Measurements from ENCODE around the gene CTBP2. TPM values are rescaled to one million over a fixed set of nuclear protein-coding genes. Genes with fewer than 3 reads are reported as not detected.

CTBP2 gene
- polyA plus RNA-seq, 3 donors, result 91.1 to 100 (median 98.0) TPM

DNA sequence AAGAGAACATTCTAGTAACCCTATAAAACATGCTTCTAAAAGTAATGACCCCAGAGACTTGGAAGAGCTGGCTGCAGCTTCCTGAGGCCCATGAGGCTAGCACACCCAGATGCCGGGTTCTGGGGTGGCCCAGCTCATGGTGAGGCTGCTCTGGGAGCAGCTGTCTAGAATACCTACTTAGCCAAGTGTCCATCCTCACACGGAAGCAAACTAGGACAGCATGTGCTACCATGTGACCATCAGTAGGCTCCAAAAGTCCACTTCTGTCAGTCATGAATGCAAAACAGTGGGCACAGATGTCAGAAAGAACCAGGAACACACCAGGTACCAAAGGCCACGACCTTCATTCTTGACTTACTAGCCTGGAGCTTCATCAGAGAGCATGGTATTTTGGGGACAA lies 32.4 kb downstream of the CTBP2 start:
- DNase-seq, result no peak

DNA sequence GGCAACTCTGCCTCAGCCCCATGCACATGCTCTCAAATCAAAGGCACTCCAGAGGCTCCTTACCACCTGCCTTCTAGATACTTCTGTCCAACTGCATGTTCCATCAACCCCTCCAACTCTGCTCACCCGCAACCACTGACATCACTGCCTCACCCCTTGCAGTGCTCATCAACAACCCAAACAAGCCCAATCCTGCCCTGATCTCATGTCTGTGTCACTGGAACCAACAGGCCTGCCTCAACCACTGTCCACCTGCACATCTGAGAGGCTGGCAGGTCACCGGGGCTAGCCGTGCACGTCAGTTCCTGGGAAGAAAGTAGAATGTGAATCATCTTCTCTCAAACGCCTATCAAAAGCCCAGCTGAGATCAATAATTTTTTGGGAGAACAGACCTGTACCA lies 33.3 kb downstream of the CTBP2 start:
- DNase-seq, result no peak

DNA sequence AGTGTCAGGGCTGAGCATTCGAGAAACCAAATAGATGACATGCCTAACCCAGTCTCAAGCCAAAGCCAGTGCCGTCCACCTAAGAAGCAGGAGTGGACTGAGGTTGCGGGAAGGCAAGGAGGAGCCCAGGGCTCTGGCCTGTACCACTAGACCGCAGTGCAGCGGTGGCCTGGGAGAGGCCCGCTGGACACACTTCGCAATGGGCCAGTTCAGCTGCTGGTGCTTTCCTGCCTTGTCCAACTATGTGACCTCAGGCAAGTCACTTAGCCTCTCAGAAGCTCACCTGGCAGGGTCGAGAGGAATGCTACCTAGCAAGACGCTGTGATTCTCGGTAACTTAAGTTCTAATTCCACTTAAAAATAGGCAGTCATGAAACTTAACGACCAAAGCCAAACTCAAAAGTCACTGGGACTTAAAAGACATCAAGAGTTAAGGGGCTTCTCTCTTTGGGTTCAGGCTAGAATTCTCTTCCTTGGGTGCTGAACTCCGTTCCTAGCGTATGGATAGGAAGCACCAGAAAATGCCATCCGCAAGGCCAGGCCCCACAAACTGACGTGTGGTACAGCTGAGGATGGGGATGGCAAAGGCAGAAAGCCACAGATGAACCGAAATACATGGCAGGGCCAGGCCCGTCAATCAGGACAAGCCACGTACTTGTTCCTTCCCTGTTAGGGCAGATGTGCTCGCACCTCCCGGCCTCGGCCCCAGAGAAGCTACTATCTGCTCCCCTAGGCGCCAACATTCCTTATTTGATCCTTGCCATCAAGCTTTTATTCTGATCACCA lies 34.2 kb downstream of the CTBP2 start:
- DNase-seq, result no peak

DNA sequence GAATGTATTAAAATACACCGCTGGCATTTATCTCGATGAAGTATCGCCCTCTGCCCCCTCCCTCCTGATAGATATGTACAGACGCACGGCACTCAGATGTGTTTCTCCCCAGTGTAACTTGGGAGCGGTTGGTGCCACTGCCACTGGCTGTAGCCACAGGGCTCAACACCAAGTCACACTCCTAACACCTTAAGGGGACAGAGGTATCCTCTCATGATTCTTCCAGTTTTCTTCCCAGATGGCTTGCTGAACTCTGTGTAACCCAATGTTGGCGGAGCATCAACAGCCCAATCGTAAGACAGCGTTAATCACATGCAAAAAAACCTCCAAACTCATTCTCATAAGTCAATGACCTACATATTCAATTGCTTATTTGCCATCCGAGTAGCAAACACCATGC lies 35.5 kb downstream of the CTBP2 start:
- no peak for DNase-seq

DNA sequence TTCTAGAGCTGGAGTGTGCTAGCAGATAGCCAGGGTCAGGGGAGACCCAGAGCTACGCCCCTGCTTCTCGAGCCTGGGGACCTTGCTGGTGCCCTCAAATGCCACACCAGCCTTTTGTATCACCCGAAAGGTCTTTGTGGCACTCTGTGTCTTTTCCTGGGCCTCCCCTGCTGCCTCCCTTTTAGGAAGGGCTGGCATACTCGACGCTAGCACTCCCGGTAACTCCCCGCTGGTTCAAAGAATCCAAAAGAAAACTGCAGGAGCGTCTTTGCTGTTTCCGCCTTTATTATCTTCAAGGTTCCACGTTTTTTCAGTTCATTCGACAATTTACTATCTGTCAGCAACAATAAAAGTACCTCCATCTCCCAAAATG lies 36.3 kb downstream of the CTBP2 start:
- DNase-seq, result no peak

DNA sequence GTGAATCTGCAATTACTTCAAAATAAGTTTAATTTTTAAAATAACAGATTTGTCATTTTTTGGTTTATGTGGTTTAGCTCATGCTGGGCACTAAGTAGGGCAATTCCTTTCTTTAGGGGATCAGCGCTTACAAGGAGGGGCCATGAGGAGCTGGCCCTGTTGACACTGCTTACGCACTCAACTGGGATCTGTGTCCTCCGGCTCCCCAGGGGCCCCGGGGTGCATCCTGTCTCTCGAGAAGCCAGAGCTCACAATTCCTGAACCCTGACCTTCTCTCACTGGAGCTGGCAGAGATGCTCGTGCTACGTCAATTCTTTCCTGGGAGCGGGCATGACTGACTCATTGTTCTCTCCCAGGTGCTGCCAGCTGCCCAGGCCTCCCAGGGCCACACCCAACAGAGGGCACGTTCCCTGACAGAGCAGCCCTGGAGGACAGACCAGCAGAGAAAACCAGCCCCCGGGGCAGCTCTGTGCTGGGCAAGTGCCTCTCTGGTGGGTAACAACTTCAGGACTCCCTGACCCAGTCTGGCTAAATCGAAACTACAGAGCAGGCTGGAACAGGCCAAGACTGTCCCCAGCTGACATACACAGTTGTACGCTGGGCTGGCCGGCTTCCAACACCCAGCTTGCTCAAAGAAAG lies 36.8 kb downstream of the CTBP2 start:
- DNase-seq, result no peak

DNA sequence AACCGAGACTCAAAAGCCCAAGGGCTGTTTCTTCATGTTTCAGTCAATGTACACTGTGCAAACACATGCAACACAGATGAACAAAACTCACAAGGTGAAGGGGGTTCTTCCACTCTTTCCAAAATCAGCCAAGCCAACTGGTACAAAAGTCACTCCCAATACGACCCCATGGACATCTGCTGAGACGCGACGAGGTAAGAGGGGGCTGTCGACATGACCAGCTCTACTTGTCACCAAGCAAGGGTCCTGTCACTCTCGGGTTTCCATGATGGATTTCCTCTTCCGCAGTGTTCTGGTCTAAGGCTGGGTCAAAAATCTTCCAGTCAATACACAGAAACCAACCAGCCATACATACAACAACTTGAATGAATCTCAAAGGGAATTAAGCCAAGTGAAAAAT lies 37.8 kb downstream of the CTBP2 start:
- no peak for DNase-seq

DNA sequence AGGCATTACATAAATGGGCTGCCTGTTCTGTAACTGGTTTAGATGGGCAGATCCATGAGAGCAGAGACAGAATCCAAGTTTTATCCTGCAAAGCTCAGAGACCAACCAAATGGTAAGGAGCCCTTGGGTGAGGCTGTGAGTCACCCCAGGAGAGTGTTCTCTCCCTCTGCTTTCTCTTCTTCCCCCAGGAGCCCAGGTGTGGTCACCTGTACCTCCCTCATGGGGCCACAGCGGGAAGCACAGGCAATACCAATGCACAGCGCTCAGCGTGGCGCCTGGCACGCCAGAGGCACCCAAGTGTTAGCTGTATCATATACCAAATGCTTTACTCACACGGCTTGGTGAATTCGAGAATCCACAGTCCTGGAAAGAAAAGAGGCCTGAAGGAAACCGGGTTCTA lies 39.4 kb downstream of the CTBP2 start:
- no peak for DNase-seq

DNA sequence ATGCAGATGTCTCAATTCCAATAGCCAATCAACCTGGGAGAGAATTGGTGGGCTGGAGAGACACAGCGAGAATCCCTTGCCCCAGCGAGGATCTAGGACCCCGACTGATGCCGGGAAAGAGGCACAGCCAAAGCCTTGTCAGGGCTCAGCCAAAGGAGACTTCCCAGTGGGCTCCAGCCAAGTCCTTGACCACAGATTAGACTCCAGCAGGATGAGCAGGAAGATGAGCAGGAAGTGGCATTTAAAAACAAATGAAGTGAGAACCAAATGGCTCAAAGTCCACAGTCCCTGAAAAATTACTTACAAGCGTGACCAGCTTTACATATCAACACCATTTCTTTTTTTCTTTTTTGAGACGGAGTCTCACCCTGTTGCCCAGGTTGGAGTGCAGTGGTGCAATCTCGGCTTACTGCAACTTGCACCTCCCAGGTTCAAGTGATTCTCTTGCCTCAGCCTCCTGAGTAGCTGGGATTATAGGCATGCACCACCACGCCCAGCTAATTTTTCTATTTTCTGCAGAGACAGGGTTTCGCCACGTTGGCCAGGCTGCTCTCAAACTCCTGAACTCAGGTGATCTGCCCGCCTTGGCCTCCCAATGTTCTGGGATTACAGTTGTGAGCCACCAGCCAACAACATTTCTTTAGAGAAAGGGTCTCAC lies 40.2 kb downstream of the CTBP2 start:
- DNase-seq, result no peak

DNA sequence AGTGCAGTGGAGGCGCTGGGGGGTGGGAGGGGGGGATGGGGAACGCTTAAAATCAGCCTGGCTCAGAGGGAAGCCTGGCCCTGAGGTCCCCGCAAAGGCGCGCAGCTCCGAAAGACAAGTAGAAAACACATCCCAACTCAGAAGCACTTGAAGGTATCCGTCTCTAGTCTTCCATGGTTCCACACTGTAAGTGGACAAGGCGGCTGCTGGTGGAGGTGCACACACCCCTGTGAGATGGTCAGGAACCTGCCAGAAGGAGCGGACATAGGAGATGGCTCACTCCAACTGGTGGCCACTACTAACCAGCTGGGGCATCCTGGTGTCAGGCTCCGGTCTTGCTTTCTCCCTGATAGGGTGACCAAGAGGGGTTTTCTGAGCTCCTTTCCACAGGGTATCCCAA lies 41.7 kb downstream of the CTBP2 start:
- no peak for DNase-seq

DNA sequence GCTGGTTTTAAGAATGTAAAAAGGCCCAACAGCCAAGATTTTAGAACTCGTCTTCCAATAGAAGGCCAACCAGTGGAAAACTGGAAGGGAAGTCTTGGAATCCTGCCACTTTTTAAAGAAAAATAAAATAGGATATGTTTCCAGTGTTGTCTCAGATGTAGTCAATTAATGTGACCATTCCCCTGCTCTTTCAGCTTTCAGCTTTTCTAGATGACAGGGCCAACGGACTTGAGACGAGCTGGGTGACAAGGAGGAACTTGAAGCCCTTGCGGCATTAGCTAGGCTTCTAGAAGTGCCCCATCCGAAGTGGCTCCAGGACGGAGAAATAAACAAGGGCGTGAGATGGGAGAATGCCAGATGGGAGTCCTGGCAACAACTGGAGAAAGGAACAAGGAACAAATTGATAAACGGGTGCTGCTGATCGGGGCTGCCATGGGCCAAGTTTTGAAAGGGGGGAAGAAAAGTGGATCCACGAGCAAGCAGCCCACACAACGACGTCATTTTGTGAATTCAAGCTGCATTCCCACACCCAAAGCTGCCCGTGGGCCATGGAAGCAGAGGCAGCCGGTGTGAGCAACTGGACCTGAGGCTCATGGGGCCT lies 42.3 kb downstream of the CTBP2 start:
- no peak for DNase-seq

DNA sequence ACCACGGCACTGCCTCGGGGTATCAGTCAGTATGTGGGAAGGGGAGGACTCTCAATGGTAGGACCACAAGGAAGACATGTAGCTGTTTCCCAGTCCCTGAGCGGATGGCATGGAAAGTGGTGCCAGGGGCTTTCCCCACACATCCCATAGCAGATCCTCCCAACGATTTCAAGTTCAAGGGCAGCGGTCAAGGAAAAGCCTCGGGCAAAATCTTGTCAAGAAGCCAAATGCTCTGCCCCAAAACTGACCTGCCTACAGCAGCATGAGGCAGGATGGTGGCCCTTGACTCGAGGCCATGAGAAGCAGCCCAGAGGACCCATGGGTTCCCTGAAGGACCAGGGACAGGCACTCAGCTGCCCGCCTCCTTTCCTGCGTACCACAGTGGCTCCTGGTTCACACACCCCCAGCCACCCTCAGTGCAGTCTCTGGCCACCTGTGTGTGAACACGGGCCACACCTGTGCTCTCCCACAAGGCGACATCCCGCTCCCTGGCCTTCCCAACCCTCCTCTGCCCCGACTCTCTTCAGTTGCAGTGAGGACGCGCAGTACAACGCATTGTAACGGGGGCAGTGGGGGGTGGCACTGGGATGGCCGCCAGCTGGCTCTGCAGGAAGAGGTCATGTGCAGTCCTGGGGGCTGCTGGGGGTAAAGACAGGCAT lies 43.6 kb downstream of the CTBP2 start:
- no peak for DNase-seq

DNA sequence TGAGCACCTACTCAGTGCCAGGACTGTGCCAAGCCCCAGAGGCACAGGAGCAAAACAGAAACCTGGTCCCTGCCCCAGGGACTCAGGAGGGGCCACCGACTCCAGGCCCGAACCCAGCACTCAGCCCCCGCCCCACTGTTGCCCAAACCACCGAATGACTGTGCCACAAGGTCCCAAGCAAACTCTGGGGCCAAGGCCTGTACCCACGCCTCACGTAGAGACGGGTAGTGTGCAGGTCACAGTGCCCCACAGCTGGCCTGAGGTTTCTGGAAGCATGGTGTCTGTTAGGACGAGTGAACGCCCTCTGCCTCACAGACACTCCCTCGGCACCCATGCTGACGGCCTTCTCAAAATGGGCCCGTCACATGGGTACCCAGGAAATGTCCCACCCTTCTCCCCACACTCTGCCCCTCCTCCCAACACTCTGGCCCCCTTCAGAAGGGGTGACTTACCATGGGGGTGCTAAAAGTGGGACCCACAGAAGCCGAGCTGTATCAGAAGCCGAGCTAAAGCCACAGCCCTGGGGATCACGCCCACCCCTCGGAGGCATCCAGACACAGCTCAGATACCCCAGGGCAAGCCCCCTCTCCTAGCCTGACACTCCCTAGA lies 44.2 kb downstream of the CTBP2 start:
- no peak for DNase-seq

DNA sequence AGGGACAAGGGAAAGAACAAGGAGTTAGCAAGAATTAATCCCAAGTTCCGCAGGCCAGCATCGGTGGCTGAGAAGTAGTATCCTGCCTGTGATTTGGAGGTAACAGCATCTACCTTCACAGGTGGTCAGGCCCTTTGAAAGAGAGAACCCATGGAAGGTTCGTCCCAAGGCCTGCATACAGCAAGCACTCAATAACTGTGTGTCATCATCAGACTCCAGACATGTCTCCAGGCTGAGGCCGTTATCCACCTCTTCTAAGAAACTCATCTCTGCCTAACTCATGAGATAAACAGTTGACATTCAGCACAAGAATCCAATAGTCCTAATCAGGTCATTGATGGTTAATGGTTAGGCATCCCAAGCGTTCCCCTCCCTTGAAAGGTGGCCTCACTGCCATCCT lies 45.0 kb downstream of the CTBP2 start:
- DNase-seq, result no peak

DNA sequence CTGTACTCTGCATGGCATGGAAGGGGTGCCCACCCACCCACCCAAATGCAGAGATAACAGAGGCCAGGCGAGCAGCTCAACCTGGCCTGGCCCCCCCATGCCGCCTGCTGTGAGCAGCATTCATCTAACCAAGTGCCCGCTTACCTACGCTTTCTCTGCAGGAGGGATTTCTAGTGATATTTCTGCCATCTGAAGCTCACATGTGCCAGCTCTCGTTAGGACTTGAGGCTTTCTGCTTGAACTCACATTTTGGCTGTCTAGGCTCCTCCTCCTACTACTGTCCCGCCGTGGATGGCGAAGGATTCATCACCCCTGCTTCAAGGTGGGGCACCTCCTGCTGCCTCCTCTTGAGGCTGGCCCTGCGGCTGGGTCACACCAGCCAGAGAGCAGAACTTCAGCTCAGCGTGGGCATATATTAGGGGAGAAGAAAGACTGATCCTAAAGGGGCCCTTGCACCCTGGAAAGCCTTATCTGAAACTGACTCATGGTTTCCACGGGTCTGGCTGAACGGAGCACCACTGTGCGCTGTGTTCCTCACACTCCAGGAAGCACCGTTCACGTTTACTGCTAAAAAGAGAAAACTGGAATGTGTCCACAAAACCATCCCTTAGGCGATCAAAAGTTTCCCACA lies 45.5 kb downstream of the CTBP2 start:
- DNase-seq, result no peak

DNA sequence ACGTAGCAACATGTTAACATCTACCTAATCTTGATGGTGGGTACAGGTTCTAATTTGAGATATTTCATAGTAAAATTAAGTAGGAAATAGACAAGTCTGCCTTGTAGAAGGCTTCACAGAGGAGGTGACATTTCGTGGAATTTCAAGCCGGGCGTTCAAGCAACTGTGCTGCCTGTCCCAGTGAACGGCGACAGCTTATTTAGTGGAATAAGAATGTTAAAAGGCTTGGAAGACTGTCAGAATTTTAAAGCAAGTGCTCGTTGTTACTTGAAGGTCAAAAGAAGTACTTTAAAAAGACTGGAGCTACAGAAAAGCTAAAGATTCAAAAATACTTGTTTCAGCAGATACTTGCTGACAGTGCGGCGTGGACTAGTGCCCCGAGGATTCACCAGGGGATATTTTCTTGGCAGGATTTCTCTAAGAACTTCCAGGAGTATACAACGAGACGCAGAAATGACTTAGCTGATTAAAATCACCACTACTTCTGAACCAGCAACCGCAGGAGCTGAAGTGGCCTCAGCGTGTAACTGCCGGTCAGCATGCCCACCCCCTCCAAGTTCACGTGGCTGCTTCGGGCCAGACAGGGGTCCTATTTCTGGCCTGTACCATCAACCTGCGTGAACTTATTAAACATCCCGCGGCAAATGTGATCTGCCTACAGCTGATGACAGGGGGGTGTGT lies 46.5 kb downstream of the CTBP2 start:
- no peak for DNase-seq

DNA sequence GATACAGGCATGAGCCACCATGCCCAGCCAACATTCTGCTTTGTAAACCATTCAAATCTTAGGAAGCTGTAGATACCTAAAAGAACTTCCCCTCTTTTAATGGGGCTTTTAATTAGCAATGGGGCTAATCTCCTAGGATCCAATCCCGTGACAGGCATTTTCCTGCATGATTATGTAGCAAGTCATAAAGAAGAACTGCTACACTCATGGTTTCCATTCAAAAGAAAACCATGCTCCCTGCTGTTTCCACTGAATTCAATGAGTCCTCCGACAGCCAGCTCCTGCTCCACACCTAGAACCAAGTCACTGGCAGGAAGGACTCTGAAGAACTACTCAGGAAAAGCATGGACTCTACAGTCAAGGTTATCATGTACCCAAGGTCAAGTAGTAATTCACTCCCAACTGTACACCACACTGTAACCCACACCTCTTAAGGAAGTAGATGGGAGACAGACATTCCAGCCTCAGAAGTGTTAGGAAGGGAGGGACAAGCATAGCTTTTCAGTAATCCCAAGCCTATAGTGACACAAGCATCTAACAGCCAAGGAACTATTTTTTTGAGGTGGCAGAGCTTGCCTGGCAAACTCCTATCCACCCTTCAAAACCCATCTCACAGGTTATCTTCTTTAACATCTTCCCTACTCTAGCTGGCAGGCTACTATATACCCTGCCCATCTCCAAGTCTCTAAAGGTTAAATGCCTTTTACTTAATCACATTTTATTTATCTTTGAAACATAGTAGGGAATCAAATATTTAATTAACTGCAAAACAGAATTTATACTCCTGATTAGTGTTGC lies 47.5 kb downstream of the CTBP2 start:
- DNase-seq, result no peak

DNA sequence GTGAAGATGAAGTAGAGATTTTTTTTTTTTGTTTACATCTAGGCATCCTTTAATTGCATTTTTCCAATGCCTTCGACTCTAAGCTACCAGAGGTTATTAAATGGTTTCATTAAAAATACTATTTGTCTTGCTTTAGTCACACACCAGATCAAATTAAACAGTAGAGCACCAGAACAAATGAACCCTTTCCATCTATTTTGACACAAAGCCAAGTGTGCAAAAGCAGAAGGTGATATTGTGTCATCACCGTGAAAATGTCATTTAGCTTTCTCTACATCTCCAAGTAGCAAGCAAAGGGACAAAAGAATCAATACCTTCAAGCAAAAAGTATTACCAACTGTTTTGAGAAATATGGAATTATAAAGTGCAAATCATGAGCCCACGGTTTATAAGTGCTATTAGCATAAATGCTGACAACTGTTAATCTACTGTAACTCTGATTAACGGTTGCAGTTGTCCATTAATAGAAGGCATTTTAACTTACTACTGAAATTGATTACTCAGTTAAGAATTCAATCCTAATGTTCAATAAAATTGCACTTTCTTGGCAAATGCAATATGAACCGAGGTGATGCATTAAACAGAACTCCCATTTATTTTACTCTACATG lies 49.1 kb downstream of the CTBP2 start:
- no peak for DNase-seq

DNA sequence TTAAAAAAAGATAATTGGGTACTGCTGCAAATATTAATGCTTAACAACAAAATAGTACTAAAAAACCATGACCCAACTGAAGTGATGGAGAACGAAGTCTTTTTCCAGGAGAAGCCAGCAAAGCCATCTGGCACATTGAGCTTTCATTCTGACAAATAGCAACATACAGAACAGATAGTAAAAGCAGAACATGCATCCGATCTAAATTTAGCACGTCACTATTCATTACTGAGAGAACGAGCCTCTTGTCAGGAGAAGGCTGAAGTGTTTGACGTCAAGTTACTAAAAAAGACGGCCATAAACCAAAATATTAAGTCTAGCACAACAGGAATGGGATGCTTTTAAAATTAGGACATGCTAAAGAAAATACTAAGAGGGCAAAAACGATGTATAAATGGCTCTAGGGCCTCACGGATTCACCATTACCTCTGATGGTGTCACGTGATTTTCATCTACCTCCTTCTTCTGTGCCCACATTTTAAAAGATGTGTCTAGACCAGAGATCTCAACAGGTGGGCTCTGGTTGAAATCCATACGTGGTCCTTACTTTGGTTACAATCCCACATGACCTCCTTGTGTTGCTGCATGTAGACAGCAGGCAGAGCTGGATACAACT lies 52.3 kb downstream of the CTBP2 start:
- DNase-seq, result no peak
